Tibial nerve (tissue), 3 donors: ENCODE measurements around the gene HIPK2.

Source experiments
- CTCF ChIP-seq, 5 experiments: fragments of 200-600 bp in 3 of 5; fragments of 450-650 bp in 2 of 5; sonication (generic) in 3 of 5; IDR thresholded peaks; one replicate each; pipeline ENCODE4 v1.5.1; 2016 to 2019; ENCODE audit warnings: antibody characterized with exemption in 5 of 5, mild to moderate bottlenecking in 3 of 5, moderate library complexity in 2 of 5
- POLR2A ChIP-seq, 2 donors: fragments of 450-650 bp; IDR thresholded peaks; one replicate each; pipeline ENCODE4 v1.6.1; 2017; ENCODE audit warnings: antibody characterized with exemption in 2 of 2, mild to moderate bottlenecking in 2 of 2, moderate library complexity in 2 of 2

- TF ChIP-seq POLR2A (IDR thresholded peaks at IDR 0.05) (no peak), CTCF (IDR thresholded peaks at IDR 0.05) (no peak)
Measured at GRCh38 chr7:139698844-139699243, 79.0 kb downstream of the HIPK2 start.
